HFF-Myc (cell line): ENCODE results near the gene COP1.
"Not testable (repeated sequence)": the region's sequence is repeated elsewhere in the genome, so short reads cannot be mapped to it uniquely, and the experiment has no call there.

Experiments used
- DNase-seq: peaks from one replicate; pipeline ENCODE4 v3.0.0-alpha.2; 2011; ENCODE audit warnings: low read depth; ENCODE audit errors: extremely low read depth
- H3K4me3 ChIP-seq: replicated peaks from 2 replicates; pipeline ENCODE4 v1.5.1; 2011; ENCODE audit warnings: low read depth, mild to moderate bottlenecking, control low read depth, low read length
- CTCF ChIP-seq: IDR thresholded peaks from 2 replicates; pipeline ENCODE4 v1.5.1; 2012; ENCODE audit warnings: mild to moderate bottlenecking, low read depth, low read length, control low read depth; ENCODE audit errors: missing control alignments

Gene COP1

GRCh38 chr1:176211396-176212165 is 4.5 kb upstream of the COP1 start:
- no peak for TF ChIP-seq CTCF
- DNase-seq = no peak
- H3K4me3 ChIP-seq = no peak overlapping the region

GRCh38 chr1:176208034-176208433 is 948 bp upstream of the COP1 start:
- H3K4me3 ChIP-seq = peak overlapping the region; percentile 61
- DNase-seq = no peak
- TF ChIP-seq CTCF = no peak

- DNase-seq = no peak
- no peak for TF ChIP-seq CTCF
Measured at GRCh38 chr1:176206006-176206960, 803 bp downstream of the COP1 start.

GRCh38 chr1:176205332-176205914 is 1.7 kb downstream of the COP1 start:
- no peak for TF ChIP-seq CTCF
- DNase-seq = no peak
- peak overlapping the region; percentile 61 for H3K4me3 ChIP-seq

More at GRCh38 chr1:176206006-176206960, 803 bp downstream of the COP1 start:
- H3K4me3 ChIP-seq = peak overlapping the region; percentile 61

GRCh38 chr1:176204655-176205054 is 2.4 kb downstream of the COP1 start:
- H3K4me3 ChIP-seq = peak overlapping the region; percentile 61
- not testable (repeated sequence) for DNase-seq

GRCh38 chr1:176203735-176204134 is 3.4 kb downstream of the COP1 start:
- no peak for TF ChIP-seq CTCF
- no peak overlapping the region for H3K4me3 ChIP-seq
- no peak for DNase-seq

GRCh38 chr1:176201568-176201967 is 5.5 kb downstream of the COP1 start:
- no peak overlapping the region for H3K4me3 ChIP-seq
- TF ChIP-seq CTCF = no peak
- DNase-seq = no peak
